ENCODE measurements around the gene ATL2.

The ATL2 gene

DNA sequence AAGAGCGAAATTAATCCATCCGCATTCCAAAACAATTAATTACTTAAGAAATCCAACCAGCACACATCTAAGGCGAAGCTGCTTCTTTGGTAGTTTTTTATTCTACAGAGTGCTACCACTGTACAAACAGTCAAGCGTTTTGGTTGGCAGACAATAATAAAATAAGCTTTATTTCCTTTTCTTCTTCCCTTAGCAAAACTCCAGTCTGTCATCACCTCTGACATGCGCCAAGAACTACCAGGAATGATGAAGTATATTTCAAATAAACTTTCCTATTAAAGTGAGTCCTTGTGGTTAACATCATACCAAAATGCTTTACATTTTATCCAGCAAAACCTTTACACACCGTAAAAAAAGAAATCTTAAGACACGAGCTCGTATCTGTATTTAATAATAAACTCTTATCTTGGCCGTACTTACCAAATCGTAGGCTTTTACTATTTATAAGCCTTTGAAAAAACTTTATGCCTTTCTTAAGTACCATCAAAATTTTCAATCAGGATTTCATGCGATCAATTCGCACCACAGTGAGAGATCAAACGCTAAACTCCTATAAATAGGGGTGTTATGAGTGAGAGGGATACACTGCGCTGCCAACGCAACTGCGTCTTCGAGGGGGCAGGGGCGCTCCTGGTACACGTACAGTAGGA, 1.3 kb downstream of the ATL2 start:
- TF ChIP-seq ZFX (IDR thresholded peaks at IDR 0.05; ENCODE audit: borderline replicate concordance) (no peak), CTCF (IDR thresholded peaks at IDR 0.05) (no peak)

GRCh38 chr2:38374984-38375383, 2.1 kb downstream of the ATL2 start:
- TF ChIP-seq ZFX (IDR thresholded peaks at IDR 0.05; ENCODE audit: borderline replicate concordance) (no peak), CTCF (IDR thresholded peaks at IDR 0.05) (no peak)
- no peak overlapping the region for H3K27ac ChIP-seq

More for the DNA sequence above, 1.3 kb downstream of the ATL2 start:
- H3K27ac ChIP-seq: peak overlapping the region; percentile 88

DNA sequence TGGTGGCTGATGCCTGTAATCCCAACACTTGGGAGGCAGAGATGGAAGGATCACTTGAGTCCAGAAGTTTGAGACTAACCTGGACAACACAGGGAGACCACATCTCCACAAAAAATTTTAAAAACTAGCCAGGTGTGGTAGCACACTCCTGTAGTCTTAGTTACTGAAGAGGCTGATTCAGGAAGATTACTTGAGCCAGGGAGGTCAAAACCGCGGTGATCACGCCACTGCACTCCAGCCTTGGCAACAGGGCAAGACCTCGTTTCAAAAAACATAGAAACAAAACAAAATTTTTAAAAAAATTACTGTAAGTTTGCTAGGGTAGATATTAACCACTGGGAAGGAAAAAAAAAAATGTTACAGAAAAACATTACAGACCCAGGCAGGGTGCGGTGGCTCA, 5.8 kb downstream of the ATL2 start:
- H3K27ac ChIP-seq: no peak overlapping the region
- no peak for TF ChIP-seq ZFX (IDR thresholded peaks at IDR 0.05; ENCODE audit: borderline replicate concordance)
- no peak for TF ChIP-seq CTCF (IDR thresholded peaks at IDR 0.05)

GRCh38 chr2:38370664-38371063, 6.4 kb downstream of the ATL2 start:
- TF ChIP-seq CTCF (IDR thresholded peaks at IDR 0.05) (no peak), ZFX (IDR thresholded peaks at IDR 0.05; ENCODE audit: borderline replicate concordance) (no peak)
- H3K27ac ChIP-seq: no peak overlapping the region

DNA sequence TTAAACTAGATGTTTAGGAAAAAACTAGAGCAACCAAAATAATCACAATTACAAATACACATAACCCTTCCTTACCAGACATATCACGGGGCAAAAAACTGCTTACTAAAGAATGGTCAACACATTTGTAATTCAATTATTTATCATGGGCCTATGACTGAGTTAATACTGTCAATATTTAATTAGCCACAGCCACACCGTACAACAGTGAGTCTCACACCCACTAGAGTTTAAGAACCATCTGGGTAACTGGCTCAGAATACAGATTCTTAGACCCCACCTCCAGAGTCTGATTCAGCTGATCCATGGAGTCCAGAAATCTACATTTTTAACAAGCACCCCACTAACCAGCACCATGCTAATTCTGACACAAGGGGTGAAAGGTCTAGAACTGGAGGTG, 14.8 kb downstream of the ATL2 start:
- H3K27ac ChIP-seq: no peak overlapping the region
- no peak for TF ChIP-seq CTCF (IDR thresholded peaks at IDR 0.05)
- TF ChIP-seq ZFX (IDR thresholded peaks at IDR 0.05; ENCODE audit: borderline replicate concordance): no peak

- TF ChIP-seq CTCF (IDR thresholded peaks at IDR 0.05) (no peak), ZFX (IDR thresholded peaks at IDR 0.05; ENCODE audit: borderline replicate concordance) (no peak)
- no peak overlapping the region for H3K27ac ChIP-seq
Observed at GRCh38 chr2:38360177-38360576, 16.9 kb downstream of the ATL2 start.

DNA sequence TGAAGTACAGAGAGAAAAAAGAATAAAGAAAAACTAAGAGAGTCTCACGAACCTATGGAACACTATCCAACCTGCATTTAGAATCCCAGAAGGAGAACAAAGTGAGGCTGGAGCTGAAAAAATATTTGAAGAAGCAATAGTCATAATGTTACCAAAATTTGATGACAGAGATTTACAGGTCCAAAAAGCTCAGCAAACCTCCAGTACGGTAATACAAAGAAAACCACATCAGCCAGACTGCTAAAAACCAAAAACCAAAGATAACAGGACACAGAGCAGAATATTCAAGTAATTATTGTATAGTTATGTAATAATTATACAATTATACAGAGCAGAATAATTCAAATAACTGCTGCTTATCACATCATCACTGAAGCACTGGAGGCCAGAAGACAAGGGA, 23.7 kb downstream of the ATL2 start:
- TF ChIP-seq ZFX (IDR thresholded peaks at IDR 0.05; ENCODE audit: borderline replicate concordance) (no peak), CTCF (IDR thresholded peaks at IDR 0.05) (no peak)
- no peak overlapping the region for H3K27ac ChIP-seq
